Ramos (cell line): Measurements from ENCODE around the gene TOMM34.

Experiments used
- in situ Hi-C: fragments of 300-500 bp; cut with MboI; formaldehyde crosslinking; loops from one replicate; pipeline ENCODE4 v1.14.3; 2022; ENCODE audit warnings: low sequenced_read_pairs; ENCODE audit not compliant: unreplicated experiment

The TOMM34 gene

DNA sequence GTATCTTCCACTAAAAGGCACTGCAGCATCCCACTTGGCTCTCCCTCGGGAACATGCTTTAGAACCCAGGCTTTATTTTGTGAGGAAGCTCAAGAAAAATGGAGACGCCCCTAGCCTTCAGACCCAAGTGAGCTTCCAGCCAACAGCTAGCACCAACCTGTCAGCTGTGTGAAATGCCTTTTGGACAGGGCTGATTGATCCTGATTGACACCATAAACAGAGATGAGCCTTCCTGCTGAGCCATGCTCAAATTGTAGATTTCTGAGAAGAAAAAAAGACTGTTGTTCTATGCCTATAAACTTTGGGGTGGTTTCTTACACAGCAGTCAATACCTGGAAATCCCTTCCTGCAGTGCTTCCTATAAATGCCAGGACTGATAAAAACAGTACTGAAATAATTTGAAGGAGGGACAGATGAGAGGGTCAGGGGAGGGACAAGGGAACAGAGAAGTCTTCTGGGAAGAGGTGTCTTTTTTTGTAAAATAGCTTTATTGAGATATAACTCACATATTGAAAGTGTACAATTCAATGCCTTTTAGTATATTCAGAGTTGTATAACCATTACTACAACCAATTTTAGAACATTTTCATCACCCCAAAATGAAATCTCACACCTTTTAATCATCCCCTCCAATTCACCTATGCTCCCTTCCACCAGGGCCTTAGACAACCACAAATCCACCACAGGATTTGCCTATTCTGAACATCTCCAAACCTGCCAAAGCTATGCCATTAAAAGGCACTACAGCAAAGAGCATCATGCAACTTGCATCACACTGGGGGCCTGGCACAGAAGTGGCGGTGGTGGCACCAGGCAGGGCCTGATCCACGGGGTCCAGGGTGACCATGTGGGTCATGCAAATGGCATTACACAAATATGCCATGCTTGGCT, 3.4 kb upstream of the TOMM34 start:
- in situ Hi-C loops: no loop called here

DNA sequence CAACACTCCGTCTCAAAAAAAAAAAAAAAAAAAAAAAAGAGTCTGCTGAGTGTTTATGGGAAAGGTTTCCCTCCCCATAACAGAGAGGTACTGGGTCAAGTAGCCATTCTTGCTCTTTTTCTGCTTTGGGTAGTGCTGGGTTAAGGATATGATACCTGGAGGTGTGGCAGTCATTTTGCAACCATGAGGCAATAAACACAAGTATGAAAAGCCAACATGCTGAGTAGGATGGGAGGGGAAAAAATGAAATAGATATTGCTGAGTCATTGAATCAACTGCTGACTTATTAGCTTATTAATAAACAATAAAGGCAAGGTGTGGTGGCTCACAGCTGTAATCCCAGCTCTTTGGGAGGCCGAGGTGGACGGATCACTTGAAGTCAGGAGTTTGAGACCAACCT, 2.3 kb upstream of the TOMM34 start:
- in situ Hi-C loops: no loop called here

DNA sequence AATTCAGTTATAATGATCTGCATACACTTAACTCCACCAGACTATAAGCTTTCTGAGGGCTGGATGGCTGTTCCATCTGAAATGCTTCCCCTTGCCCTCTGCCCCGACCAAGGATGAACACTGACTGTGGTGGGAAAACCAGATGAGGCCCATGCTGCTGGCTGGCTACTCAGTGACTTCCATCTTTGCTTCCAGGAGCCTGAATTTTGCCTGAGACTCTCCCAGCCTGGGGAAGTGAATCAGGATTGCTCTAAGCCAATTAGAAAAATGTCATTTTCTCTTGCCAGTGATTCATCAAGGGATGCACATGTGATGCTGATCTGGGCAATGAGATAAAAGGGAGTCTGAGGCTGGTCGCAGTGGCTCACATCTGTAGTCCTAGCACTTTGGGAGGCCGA, 1.7 kb upstream of the TOMM34 start:
- in situ Hi-C loops: no loop called here

DNA sequence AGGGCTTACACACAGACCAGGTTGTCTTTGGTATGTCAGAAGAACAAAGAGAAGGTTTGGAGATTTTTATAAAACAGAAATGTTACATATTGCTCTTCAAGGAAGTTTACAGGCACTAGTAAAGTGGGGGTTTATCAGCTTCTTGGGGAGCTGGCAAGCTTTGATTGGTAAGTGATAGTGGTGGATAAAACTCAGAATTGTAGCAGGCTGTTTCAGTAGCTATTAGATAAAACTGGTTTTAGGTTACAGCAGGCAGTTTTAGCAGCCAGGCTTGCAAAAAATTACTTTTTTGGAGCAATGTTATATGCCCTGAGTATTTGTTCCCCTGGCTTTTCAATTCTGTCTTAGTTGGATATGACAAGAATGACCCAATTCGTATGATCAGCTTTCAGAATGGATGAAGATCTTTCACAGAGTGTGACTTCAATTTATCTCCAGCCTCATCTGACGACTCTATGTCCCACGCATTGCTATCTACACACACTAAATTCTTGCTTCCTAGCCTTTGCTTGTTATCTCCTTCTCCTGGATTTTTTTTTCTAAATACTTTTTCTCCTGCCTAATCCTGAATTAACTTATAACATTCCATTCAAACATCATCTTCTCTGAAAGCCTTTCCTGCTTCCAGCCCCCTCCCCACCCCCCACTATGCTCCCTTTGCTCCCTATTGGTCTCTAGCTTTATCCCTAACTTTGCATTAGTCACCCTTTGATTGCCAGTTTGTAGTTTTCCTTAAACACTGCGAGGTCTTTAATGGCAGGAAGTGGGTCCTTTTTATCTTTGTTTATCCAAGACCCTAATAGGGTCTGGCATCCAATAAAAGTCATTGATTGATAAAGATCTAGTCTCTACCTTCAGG, 1.0 kb upstream of the TOMM34 start:
- in situ Hi-C loops: no loop called here

DNA sequence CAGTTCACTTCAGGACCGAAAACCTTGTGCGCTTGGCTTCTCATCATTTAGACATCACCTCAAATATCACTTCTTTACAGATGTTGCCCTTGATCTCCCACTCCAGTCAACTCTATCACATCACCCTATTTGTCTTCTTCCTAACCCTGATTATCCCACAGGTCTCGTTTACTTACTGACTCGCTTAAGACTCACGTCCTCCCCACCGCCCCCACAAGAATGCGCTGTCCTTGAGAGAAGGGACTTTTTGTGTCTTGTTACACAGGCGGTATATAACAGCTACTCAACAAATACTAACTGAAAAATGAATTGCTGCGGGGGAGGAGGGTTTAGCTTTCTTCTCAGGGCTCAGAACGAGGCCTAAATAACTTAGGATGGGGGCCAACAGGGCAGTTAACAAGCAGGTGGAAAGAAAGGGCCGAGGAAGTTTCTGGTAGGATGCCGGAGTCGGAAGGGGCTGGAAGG, 527 bp downstream of the TOMM34 start:
- in situ Hi-C loops: no loop called here

DNA sequence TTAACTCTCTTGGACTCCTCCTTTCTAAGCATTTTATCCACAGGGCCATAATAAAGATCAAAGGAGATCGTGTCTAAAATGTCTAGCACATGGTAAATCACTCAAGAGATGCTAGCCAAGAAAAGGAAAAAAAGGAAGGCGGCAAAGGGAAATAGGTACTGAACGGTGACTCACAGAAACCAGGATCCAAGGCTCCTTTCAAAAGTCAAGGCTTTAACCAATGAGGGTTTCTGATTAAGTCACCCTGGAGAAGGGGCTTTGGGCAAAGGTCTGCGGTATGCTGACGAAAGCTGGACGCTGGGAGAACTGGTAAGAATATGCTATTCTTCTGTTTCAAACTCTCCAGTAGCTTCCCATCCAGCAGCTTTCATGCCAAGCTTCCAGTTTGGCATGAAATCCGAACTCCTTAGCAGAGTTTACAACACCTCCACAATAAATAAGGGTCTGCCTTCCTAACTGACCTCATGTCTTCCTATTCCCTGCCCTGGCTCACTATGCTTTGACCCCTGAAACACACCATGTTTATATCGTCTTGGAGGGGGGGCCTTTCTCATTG, 1.0 kb downstream of the TOMM34 start:
- in situ Hi-C loops: no loop called here

DNA sequence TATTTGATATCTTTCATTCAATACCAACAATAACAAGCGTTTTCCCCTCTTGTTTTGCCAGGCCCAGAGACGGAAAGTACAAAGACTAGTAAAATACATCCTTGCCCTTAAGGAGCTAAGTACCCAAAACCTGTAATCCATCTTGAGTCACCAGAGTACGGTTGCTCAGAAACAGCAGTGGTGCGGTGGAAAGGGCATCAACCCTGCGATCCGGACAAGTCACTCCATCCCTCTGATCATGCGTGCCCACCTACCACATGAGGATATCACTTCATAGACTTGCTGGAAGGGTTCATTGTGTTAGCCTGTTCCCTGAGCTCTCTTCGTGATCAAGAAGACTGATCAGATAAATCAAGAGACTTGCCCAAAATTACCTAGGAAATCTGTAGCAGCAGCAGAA, 1.9 kb downstream of the TOMM34 start:
- in situ Hi-C loops: no loop called here

DNA sequence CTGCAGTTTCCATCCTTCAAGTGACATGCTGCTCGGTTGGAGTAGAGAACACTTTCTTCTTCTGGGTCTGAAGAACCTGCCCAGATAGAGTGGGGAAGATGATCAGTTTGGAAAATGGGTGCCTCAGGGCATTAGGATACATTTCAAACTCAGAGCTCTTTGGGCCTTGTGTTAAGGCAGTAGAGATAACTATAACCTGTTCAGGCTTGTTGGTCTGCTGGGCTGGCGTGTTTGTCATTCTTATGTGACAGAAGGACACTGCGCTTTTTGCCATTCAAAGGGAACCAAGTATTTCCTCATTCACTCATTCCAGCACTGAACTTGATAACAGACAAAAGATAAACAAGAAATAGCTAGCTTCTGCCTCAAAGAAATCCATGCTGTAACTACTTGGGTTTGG, 3.8 kb downstream of the TOMM34 start:
- in situ Hi-C loops: no loop called here

DNA sequence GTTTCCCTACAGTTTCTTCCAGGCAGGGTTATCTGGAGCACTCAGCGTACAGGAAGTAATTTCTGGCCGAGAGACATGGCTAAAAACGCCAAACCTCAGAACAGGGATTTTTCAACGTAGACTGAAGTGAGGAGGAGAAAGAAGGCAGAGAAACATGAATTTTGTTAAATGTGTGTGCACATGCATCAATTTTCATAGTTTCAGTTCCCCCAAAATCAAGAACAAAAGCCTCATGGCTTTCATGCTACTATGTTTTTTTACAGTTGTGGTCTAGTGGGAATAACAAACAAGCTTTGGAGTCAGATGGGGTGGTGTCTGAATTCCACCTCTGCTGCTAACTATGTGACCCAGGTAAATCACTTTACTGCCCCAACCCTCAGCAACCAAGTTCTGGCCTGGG, 4.9 kb downstream of the TOMM34 start:
- in situ Hi-C loops: no loop called here

DNA sequence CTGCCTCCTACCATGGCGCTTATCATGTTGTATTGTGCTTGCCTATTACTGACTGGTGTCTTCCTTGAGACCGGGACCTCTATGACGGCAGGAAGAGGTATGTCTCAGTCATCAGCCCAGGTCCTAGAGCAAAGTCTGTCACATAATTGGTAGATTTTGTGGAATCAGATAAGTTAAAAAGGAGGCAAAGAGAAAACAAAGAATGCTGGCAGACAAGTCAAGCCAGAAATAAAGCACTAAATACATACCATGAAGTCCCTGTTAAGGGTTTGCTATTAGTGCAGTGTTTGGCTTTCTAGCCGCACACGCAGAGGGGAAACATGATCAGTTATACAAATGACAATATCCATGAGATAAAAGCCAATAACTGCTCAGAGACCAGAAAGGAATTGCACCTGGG, 6.0 kb downstream of the TOMM34 start:
- in situ Hi-C loops: no loop called here

DNA sequence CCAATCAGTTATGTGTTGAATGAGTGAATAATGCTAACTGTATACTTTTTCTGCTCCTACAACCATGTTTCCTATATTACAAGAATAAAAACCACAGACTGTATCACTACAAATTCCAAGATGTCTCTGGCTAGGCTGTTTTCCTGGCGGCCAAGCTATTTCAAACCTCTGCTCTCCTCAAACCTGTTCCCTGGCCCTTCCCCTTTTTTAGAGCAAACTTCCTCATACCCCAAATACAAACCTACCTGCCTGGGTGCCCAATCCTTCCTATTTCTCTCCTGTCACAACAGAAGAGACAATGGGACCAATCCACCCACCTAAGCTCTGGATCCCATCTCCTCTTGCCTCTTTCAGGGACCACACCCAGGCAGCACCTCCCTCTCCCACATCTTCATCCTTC, 7.5 kb downstream of the TOMM34 start:
- in situ Hi-C loops: no loop called here

DNA sequence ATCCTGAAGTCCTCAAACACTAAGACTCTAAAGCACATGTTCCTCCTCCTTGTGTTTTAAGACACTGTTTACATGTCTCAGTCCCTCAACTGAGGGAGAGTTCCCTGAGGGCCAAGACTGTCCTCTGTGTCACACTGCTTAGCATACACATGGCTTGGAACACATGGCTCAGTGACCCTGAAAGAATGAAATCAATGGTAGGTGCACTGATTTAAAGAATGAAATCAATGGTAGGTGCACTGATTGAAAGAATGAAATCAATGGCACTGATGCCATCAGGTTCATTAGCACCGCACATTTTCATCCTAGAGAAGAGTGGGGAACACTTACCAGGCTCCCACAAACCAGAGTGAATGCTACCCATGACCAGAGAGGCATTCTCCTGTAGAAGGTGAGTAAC, 9.8 kb downstream of the TOMM34 start:
- in situ Hi-C loops: no loop called here

DNA sequence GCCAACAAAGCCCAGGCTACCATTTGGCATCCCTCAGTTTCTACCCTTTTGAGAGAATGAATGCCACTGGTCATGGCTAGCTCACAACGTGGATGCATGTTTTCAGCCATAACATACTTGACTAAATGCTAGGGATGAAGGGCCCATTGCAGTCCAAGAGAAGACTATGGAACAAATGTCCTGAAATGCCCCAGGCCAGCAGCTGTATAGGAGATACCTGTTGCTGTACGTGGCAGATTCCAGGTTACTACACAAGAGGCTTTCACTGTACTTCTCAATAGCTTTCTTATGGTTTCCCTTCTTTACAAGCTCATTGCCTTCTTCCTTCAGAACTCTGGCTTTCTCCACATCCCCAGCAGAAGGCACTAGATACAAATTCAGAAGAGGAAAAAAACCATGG, 11.7 kb downstream of the TOMM34 start:
- in situ Hi-C loops: no loop called here

DNA sequence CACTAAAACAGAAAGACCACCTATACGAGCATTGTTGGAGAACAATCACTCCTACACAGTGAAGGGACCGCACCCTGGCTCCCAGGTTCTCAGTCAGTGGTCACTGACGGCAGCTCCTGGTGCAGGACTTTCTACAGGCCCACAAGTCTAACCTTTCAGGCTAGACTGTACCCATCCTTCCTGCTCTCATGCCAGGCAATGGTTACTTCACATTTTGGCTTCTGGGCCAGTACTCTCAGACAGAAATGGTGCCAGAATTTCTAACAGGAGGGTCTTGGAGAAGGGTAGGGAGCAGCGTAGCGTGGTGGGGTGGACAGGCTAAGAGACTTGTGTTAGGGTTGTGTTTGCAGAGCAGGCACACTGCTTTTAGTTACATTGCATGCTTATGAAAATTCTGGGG, 12.1 kb downstream of the TOMM34 start:
- in situ Hi-C loops: no loop called here

DNA sequence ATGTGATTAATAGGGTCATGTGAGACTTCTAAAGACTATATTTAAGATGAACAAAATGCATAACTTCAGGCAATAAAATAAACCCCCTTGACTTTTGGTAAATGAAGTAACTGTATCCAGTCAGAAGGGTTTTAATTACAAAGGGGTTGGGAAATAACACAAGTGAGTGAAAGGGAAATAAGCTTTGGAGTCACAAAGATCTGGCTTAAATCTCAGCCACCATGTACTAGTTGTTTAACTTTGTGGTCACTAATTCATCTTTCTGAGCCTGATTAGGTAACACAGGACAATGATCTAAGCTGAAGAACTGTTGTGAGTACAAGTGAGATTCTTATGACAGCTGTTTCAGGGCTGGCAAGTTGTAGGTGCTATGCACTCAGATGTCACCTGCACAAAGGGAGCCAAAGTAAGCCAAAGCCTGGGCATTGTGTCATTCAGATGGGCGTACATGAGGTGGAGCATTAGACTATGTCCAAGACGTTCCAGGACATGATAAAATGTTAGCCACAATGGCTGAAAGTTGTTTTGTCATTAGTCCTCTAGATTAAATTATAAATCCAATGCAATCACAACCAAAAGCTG, 13.8 kb downstream of the TOMM34 start:
- in situ Hi-C loops: no loop called here

DNA sequence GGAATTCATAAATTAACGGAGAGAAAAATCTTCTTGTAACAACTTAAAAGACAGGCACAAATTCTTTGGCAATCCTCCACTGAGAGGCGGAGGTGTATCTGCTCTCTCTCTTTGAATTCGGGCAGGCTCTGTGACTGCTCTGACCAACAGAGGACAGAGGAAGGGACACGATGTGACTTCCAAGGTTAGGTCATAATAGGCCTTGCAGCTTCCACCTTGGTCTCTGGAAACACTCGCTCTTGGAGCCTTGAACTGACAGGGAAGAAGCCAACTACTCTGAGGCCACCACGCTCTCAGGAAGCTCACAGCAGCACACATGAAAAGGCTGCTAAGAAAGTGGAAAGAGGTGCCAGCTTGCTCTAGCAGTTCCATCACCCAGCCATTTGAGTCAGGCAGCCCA, 14.9 kb downstream of the TOMM34 start:
- in situ Hi-C loops: no loop called here

DNA sequence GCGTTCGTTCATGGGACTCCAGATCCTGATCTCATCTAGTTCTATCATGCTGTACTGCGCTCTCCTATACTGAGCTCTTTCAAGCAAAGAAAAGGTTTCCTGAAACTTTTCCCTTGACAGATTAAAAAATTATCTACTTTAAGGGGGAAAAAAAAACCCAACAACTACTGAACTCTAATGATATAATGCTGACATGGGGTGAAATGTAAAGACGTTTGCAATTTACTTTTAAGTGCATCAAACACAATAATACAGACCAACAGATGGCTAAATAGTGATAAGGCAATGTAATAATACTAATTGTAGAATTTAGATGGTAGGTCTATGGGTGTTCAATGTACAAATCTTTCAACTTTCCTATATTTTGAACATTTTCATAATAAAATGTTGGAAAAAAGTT, 16.4 kb downstream of the TOMM34 start:
- in situ Hi-C loops: no loop called here

DNA sequence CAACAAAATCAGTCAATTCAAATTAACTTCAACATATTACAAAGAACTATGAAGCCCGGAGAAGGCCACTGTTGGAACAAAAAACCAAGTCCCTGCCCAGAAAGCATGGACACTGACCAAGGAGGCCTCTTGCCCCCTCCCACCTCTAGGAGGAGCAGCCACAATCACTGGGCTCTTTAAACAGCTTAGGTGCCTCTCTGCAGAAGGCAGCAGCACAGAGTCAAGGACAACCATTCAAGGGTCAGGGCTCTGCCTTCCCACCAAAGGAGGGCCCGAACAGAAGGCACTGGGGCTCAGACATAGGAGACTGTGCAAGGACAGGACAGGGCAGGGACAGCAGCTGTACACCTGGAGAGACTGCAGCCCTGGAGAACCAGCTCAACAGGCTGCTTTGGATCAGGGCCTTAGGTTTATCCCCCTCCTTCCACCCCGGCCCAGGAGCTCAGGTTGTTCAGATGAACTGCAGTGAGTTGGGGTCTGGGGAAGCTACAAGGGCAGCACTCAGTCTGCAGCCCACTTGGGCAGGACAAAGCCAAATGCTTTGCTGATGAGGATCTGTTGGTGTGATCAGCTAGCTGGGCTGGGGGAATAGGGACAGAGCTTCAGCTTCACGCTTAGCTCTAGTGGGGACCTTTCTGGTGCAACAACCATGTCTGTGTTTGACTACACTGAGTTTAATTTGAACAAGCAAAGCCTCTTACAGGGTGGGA, 17.8 kb downstream of the TOMM34 start:
- in situ Hi-C loops: no loop called here

DNA sequence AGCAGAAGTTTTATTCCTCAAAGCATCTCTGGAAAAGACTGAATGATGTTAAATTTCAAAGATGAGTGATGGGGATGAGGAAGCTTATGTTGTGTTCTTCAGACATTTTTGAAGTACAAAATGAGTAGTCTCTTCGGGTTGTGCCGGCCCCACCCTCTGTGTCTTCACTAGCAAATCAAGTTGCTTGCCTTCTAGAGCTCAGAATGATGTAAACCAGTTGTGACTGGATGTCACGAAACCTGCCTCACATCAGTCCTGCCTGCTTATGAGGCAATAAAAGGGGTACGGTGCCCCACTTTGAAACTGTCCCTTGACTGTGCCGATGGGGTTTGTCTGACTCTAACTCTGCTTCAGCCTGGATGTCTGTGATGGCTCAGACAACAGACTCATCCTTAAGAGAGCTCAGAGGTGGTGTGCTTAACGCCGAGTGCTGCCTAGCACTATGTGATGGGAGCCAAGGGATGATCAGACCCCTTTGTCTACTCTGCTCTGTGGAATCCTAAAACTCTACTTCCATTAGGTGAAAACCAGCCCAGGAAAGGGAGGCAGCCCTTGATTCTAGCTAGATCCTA, 19.0 kb downstream of the TOMM34 start:
- in situ Hi-C loops: no loop called here

DNA sequence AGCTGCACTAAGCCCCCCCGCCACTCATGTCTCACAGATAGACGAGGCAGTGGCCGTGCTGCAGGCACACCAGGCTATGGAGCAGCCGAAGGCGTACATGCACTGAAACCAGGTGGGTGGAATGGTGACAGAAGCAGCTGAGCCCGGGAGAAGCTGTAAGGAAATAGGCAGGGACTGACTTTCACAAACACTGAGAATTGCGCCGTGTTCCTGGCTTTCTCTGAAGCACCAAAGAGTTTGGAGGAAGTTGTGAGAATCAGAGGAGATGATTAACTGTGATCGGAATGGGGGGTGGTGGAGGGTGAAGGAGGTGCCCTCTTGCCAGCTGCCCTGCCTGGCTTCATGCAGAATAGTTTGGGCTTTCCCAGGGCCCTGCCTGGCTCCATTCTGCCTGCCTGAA, 21.6 kb downstream of the TOMM34 start:
- in situ Hi-C loops: no loop called here
